Natural killer cell treated with Interleukin-12 subunit alpha and Interleukin-12 subunit beta and Interleukin-15 and Interleukin-18, amount 100 ng/mL, for 72 hours (primary cell): ENCODE data around the gene RALGPS1. TPM values are rescaled to one million over a fixed set of nuclear protein-coding genes. Genes with fewer than 3 reads are reported as not detected.
A peak's percentile ranks its signal among the peaks of the same experiment; 100 is the strongest.

Experiments
- ATAC-seq, 2 donors: fragments of 150-1000 bp; cut with Tn5 transposase in 1 of 2; sonication (Bioruptor Pico), chemical (Tn5 transposase) in 1 of 2; 2 replicates each; pipeline ENCODE4 v1.10.0; 2021
- DNase-seq: peaks from one replicate; pipeline ENCODE4 v3.0.0; 2022; ENCODE audit warnings: low spot score
- H3K27ac Mint-ChIP-seq, 2 donors: 1 replicate in 1 of 2; 2 replicates in 1 of 2; pipeline ENCODE4 v1.8.0; 2022; ENCODE audit warnings: mixed read lengths in 2 of 2, mild to moderate bottlenecking in 1 of 2, moderate library complexity in 1 of 2
- H3K27me3 Mint-ChIP-seq, 2 donors: 1 replicate in 1 of 2; 2 replicates in 1 of 2; pipeline ENCODE4 v1.8.0; 2022; ENCODE audit warnings: mixed read lengths in 2 of 2
- H3K36me3 Mint-ChIP-seq: one replicate; pipeline ENCODE4 v1.8.0; 2022; ENCODE audit warnings: mixed read lengths
- H3K4me1 Mint-ChIP-seq, 2 donors: 1 replicate in 1 of 2; 2 replicates in 1 of 2; pipeline ENCODE4 v1.8.0; 2022; ENCODE audit warnings: low read depth in 2 of 2, mixed read lengths in 2 of 2, mild to moderate bottlenecking in 1 of 2
- H3K4me3 Mint-ChIP-seq: one replicate; pipeline ENCODE4 v1.8.0; 2022; ENCODE audit warnings: mixed read lengths
- H3K9me3 Mint-ChIP-seq: 2 replicates; pipeline ENCODE4 v1.8.0; 2022; ENCODE audit warnings: mixed read lengths
- total RNA-seq, 2 donors: library from RNA; stranded (reverse); gene quantifications; one replicate each; pipeline ENCODE4 v1.2.3, GENCODE V29; 2022

The RALGPS1 gene
- total RNA-seq, 2 donors from 2014 or later: 4.4 to 7.0 TPM

DNA sequence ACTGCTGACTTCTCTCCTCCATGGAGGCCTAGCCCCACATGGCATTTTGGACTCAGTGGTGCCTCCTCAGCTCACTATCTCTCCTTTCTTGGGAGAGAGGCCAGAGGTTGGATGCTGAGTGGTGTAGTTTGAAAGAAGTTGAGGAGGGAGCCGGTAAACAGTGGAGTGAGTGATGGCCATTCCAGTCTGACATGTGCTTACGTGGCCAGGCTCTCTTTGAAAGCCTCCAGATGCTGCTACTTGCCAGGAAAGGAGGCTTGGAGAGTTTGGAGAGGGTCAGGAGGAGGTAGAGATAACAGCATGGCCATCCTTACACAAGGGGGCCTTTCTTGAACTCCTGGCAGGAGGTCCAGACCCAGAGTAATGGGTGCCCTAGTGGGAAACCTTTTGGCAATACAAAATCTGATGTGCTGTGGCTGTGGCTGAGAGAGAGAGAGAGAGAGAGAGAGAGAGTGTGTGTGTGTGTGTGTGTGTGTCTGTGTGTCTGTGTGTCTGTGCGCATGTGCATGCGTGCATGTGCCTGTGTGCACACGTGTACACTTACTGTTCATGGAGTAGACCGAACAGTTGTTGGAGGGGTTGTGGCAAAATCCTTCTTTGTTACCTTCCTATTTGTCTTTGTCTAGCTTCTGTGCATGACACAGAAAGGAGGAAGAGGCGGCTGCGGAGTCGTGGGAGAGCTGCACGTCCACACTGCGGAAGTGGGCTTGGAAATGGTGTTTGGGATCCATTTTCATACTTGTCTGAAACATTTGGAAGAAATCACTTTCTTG lies 37.8 kb downstream of the RALGPS1 start:
- peaks cover 0 to 7% of the 10 kb centered on the region in 2 donors for H3K27me3 Mint-ChIP-seq
- no peak overlapping the region for H3K4me3 Mint-ChIP-seq
- no peak overlapping the region for H3K27ac Mint-ChIP-seq
- no peaks in the 10 kb centered on the region for H3K4me1 Mint-ChIP-seq
- ATAC-seq: no peak
- H3K36me3 Mint-ChIP-seq: no peaks in the 10 kb centered on the region
- DNase-seq: no peak
- H3K9me3 Mint-ChIP-seq: no peaks in the 10 kb centered on the region

DNA sequence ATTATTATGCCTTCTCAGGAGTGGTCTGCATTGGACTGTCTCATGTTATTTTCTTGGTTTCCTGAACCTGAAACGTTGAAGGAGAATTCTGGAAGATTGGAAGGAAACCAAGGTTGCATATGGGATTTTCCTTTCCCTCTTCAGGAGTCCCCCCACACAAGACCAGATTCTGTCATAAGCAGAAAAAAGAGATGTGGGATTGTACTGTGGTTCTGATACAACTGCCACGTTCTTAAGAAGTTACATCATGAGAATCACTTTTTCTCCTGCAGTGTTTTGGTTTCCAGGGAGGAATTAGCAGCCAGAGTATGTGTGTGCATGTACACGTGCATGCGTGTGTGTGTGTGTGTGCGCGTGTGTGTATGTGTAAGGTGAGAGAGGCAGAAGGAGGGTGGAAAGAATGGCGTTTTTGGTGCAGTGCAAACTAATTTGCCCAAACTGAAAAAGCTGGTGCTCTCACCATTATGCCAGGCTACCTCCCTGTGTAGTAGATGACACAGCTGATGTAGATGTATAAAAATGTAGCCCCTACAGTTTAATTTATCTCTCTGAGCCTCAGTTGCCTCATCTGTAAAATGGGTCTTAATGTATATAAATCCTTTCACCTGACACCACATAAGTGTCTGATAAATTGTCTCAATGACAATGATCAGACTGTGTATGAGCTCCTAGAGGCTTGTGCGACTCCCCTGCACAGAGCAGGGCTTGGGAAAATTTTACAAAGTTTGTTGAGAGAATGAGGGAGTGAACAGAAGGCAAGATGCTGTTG lies 38.6 kb downstream of the RALGPS1 start:
- Mint-ChIP-seq H3K27ac (no peak overlapping the region), H3K4me3 (no peak overlapping the region), H3K9me3 (no peaks in the 10 kb centered on the region), H3K36me3 (no peaks in the 10 kb centered on the region), H3K4me1 (no peaks in the 10 kb centered on the region), H3K27me3 (peaks cover 0 to 7% of the 10 kb centered on the region in 2 donors)
- DNase-seq: no peak
- no peak for ATAC-seq

DNA sequence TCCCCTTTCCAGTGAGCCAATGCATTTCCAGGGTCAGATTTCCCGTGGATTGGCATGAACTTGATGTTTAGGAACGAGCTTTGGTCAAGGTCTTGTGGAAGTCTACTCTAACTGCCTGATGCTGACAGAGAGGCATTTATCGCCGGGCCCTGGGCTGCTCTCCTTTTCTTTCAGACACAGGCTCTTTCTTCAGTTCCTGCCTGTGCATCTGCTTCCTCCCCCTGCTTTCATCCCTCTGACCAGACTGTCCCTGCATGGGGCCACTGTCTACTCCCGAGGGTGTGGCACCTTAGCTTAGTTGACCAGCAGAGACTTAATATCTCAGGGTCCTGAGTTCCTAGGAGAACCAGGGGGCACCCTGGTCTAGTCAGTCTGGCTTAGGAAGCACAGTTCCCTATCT lies 41.2 kb downstream of the RALGPS1 start:
- Mint-ChIP-seq H3K9me3 (no peaks in the 10 kb centered on the region), H3K27me3 (peaks cover 3 to 7% of the 10 kb centered on the region in 2 donors), H3K4me1 (no peaks in the 10 kb centered on the region), H3K36me3 (no peaks in the 10 kb centered on the region), H3K4me3 (no peak overlapping the region), H3K27ac (no peak overlapping the region)
- ATAC-seq (no peak), DNase-seq (no peak)

DNA sequence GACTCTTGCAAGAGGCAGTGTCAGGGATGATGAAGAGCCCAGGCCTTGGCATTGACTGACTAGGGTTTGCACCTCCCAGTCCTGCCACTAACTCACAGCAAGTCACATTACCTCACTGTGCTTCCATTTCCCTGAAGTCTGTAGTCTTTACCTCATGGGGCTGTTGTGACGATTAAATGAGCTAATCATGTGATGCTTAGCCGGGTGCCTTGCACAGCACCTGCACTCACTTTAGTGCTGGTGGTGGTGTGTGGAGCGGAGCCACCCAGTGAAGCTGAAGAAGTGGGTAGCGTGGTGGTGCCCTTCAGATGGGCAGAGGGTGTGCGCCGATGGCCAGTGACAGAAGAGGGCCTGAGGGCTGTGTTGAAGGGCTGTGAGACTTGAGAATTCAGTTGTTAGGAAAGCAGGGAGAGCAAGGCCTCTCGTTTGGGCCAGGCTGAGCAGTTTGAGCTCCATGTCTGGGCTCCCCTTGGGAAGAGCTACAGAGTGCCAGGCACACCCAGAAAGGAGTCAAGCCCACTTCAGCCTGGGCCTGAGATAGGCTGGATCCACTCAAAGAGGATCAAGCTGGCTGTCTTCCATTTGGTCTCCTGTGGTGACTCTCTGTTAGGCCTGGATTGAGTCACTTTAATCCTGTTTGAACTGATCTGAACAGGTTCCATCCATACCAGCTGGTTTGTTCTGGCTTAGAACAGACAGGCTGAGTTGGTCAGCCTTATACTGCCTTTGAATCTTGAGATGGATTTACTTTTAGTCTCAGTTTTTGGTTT lies 42.5 kb downstream of the RALGPS1 start:
- H3K36me3 Mint-ChIP-seq: no peaks in the 10 kb centered on the region
- DNase-seq (no peak), ATAC-seq (peak in 1 of 2 donors; percentile 38)
- H3K9me3 Mint-ChIP-seq: no peaks in the 10 kb centered on the region
- no peak overlapping the region for H3K4me3 Mint-ChIP-seq
- H3K27ac Mint-ChIP-seq: no peak overlapping the region
- H3K27me3 Mint-ChIP-seq: peaks cover 5 to 6% of the 10 kb centered on the region in 2 donors
- no peaks in the 10 kb centered on the region for H3K4me1 Mint-ChIP-seq

- no peaks in the 10 kb centered on the region for H3K9me3 Mint-ChIP-seq
- H3K4me1 Mint-ChIP-seq: no peaks in the 10 kb centered on the region
- ATAC-seq: no peak
- no peak for DNase-seq
- H3K27me3 Mint-ChIP-seq: peaks cover 2 to 5% of the 10 kb centered on the region in 2 donors
- no peak overlapping the region for H3K4me3 Mint-ChIP-seq
- no peak overlapping the region for H3K27ac Mint-ChIP-seq
- no peaks in the 10 kb centered on the region for H3K36me3 Mint-ChIP-seq
Observed at GRCh38 chr9:126957687-126958053, 43.1 kb downstream of the RALGPS1 start.

- Mint-ChIP-seq H3K27me3 (peaks cover 0 to 5% of the 10 kb centered on the region in 2 donors), H3K9me3 (no peaks in the 10 kb centered on the region), H3K4me1 (no peaks in the 10 kb centered on the region), H3K4me3 (no peak overlapping the region), H3K36me3 (no peaks in the 10 kb centered on the region), H3K27ac (no peak overlapping the region)
- DNase-seq (no peak), ATAC-seq (no peak)
Observed at GRCh38 chr9:126959336-126959735, 44.8 kb downstream of the RALGPS1 start.

DNA sequence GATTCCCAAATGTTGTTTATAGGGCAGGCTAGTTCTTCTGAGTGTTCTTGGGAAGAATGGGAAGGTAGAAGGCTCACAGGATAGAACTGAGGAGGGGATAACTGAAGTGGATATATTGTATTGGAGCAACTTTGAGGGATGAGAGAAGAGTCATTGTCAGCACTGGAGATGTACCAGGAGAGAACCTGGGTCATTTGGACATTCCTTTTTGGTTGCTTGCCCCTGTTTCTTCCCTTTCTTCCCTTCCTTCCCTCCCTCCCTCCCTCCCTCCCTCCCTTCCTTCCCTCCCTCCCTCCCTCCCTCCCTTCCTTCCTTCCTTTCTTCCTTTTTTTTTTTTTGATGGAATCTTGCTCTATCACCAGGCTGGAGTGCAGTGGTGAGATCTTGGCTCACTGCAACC lies 45.3 kb downstream of the RALGPS1 start:
- Mint-ChIP-seq H3K4me3 (no peak overlapping the region), H3K9me3 (no peaks in the 10 kb centered on the region), H3K4me1 (no peaks in the 10 kb centered on the region), H3K27me3 (peaks cover 0 to 5% of the 10 kb centered on the region in 2 donors), H3K36me3 (no peaks in the 10 kb centered on the region), H3K27ac (no peak overlapping the region)
- DNase-seq (no peak), ATAC-seq (no peak)

GRCh38 chr9:126962336-126962735 lies 47.8 kb downstream of the RALGPS1 start:
- no peak for ATAC-seq
- peaks cover 3 to 5% of the 10 kb centered on the region in 2 donors for H3K27me3 Mint-ChIP-seq
- no peaks in the 10 kb centered on the region for H3K9me3 Mint-ChIP-seq
- no peak overlapping the region for H3K27ac Mint-ChIP-seq
- H3K36me3 Mint-ChIP-seq: no peaks in the 10 kb centered on the region
- DNase-seq: no peak
- peaks cover 4 to 5% of the 10 kb centered on the region in 2 donors for H3K4me1 Mint-ChIP-seq
- H3K4me3 Mint-ChIP-seq: no peak overlapping the region

- DNase-seq (no peak), ATAC-seq (no peak)
- Mint-ChIP-seq H3K4me1 (peaks cover 5 to 7% of the 10 kb centered on the region in 2 donors), H3K9me3 (no peaks in the 10 kb centered on the region), H3K27me3 (peaks cover 3 to 5% of the 10 kb centered on the region in 2 donors), H3K27ac (no peak overlapping the region), H3K4me3 (no peak overlapping the region), H3K36me3 (no peaks in the 10 kb centered on the region)
Observed at GRCh38 chr9:126965077-126965476, 50.5 kb downstream of the RALGPS1 start.

GRCh38 chr9:126965541-126966428 lies 51.2 kb downstream of the RALGPS1 start:
- no peak for DNase-seq

GRCh38 chr9:126971261-126971660 lies 56.7 kb downstream of the RALGPS1 start:
- Mint-ChIP-seq H3K4me1 (peaks cover 0 to 6% of the 10 kb centered on the region in 2 donors), H3K36me3 (no peaks in the 10 kb centered on the region), H3K9me3 (no peaks in the 10 kb centered on the region), H3K4me3 (no peak overlapping the region), H3K27ac (no peak overlapping the region), H3K27me3 (peaks cover 0 to 8% of the 10 kb centered on the region in 2 donors)
- ATAC-seq (no peak), DNase-seq (no peak)

More at GRCh38 chr9:126965541-126966428, 51.2 kb downstream of the RALGPS1 start:
- peak in 1 of 2 donors; percentile 67 for ATAC-seq
- Mint-ChIP-seq H3K36me3 (no peaks in the 10 kb centered on the region), H3K9me3 (no peaks in the 10 kb centered on the region), H3K4me1 (peaks cover 5 to 10% of the 10 kb centered on the region in 2 donors), H3K27ac (no peak overlapping the region), H3K4me3 (no peak overlapping the region), H3K27me3 (peaks cover 2 to 3% of the 10 kb centered on the region in 2 donors)

DNA sequence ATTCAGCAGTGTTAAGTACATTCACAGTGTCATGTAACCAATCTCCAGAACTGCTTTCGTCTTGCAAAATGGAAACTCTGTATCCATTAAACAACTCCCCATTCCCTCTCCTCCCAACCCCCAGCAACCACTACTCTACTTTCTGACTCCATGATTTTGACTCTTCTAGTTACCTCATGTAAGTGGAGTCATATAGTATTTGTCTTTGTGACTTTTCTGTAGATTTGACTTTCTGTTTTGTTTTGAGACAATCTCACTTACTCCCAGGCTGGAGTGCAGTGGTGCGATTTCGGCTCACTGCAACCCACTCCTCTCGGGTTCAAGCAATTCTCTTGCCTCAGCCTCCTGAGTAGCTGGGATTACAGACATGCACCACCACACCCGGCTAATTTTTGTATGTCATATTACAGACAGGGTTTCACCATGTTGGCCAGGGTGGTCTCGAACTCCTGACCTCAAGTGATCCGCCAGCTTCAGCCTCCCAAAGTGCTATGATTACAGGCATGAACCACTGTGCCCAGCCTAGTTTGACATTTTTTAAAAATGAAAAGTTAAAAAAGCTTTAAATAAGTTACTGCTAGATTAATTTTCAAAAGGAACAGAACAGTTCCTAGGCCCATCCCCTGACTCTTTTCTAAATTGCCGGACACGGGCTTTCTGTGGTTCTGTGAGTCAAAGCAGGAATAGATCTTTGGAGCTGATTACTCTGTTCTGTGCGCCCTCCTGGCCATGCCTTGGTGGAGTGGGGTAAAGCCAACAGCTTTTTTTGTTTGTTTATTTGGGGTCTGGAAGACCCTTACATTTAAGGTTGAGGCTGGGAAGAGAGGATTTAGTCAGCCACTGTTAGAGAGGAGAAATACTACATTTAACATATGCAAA lies 59.3 kb downstream of the RALGPS1 start:
- ATAC-seq (peak in 1 of 2 donors; percentile 73), DNase-seq (no peak)
- Mint-ChIP-seq H3K27me3 (peaks cover 0 to 9% of the 10 kb centered on the region in 2 donors), H3K27ac (no peak overlapping the region), H3K9me3 (no peaks in the 10 kb centered on the region), H3K4me3 (no peak overlapping the region), H3K4me1 (peaks cover 3 to 9% of the 10 kb centered on the region in 2 donors), H3K36me3 (no peaks in the 10 kb centered on the region)
